HPDE6-E6E7 (cell line): ENCODE results near the gene TNFSF8.

ENCODE experiments used
- DNase-seq: peaks from one replicate; pipeline ENCODE4 v3.0.0; 2011; ENCODE audit warnings: missing footprints; ENCODE audit errors: extremely low spot score

Gene TNFSF8

DNA sequence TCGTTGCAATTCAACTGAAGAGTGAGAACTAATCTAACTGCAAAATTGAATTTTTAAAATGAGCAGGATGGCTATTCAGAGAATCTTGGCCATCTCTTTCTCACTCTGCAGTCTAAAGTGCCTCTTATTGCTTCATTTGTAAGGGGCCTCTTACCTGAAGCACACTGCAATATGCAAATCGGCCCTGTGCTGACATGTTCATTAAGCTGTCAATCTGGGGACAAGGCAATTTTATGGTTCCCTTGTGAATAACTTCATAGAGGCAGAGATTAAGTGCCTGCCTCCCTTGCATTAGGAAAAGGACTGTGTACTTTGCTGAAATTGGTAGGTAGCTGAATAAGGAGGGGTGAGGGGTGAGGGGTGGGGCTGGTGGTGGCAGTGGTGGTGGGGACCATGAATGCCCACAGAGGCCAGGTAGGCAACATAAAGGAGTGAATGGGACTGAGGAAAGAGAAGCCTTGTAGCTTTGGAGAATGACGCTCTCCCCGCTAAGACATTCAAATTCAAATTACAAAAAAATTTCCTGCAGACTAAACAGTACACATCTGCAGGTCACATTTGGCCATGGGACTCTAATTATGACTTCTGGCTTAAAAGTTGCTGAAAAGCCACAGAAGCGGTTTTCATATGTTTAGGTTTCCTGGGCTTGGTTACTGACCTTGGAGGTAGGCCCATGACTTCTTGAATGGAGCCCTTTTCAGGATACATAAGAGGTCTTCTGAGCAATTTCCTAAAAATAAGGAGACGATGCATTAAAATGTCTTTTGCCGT, 25.0 kb downstream of the TNFSF8 start:
- DNase-seq: no peak

DNA sequence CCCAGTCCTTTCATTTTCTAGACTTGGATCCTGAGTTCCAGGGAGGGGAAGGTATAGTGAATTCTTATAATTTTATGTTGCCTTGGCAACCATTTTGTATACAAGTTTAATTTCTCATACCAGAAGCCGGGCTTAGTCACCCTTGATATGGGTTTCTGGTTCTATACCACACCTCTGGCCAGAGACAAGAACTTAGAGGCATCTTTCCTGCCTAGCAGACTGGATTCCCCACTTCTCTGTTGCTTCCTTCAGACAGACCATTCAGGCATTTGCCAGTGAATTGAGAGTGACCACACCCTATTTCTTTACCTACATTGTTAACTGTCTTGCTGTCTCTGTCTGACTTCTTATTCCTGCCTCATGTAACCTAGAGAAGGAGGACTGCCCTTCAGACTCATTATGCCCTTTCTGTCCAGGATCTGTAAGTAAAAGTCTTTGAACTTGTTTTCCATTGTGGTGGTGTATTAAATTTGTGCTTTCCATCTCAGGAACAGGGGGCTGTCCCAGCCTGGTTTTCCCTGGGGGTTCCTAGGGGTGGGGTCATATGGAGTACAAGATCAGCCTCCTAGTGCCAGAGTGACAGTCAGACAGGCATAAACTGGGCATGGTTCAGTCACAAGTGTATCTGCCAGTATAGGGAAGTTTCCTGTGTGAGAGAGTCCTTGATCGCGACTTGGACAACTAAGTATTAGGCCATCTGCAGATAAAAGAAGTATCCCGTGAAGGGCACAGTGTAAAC, 27.4 kb downstream of the TNFSF8 start:
- peak; percentile 16 for DNase-seq

DNA sequence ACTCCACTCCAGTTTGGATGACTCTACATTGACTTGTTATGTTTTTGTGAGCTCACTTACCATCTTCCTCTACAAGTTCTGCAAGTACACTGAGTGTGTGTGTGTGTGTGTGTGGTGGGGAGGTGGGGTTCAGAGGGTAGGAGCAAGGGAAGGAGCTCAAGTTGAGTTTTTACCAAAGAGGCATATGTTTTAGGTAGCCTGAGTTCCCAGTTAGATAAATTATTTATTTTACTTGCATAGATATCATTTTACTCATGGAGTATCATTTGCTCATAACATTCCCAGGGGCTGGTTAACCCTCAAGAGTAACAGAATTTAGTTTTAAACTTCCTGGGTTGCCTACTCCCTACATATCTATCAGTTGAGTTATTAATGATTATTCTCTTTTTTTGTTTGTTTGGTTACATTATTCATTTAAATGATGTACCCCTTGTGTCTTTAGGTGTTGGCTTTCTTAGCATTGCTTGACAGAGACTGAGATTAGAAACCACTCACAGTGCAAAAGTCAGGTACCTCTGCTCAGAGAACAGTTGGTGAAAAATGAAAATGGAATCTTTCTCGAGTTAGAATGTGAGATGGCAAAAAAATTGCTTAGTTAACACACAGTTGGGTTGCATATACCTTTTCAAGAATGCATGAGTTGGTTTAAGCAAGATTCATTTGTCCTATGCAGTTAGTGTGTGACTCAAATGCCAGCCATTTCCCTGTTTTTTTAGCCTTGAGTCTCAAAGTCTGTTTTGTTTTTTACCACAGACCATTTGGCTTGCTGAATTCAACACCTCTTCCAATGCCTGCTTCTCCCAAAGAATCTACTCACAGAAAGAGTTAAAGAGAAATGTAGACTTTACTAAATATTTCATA, 29.2 kb downstream of the TNFSF8 start:
- no peak for DNase-seq

DNA sequence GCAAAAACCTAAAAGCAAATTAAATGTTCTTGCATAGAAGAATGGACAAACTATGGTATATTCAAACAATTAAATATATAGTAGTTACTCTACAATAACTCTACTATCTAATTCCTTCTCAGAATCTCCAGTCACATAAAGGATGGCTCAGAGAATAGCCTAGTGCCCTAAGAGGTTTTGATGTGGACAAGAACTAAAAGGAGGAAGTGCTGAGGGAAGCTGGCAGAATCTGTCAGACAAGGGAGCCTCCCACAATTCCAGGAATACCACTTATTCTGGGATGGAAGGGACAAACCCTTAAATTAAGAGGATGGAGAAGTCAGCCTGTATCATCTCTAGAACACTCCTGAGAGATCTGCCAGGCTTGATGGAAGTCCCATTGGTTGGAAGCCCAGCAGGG, 30.4 kb downstream of the TNFSF8 start:
- DNase-seq: no peak

DNA sequence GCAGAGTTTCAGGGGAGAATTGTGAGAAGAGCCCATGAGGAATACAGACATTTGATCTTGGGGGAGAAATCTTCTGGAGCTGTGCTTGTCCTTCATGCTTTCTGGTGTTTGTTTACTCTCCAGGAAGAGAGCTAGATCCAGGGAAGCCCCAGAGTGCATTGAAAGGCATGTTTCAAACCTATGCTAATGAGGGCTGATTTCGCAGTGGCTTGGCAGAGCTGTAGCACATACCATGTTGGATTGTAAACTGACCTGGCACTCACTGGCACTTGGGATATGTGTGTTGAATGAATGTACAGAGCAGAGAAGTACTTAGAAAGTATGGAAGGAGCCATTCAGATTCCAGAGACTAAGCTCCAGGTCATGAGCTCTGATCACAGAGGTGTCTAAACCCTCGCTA, 30.9 kb downstream of the TNFSF8 start:
- no peak for DNase-seq

DNA sequence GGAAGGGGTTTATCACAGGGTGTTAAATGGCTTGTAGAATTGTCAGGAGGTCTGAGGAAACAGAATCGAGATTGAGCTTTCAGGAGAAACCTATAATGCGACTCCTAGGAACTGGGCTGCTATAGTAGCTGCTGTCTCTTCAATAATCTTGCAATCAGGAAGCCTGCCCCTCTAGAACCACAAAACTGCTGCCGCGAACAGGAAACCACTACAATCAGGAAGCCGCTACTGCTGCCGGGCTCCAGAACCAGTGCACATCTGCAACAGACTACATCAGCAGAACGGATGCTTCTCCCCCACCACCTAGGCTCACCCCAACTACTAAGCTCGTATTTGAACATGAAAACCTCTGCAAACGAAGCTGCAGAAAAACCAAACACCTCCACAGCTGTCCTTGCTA, 31.6 kb downstream of the TNFSF8 start:
- no peak for DNase-seq

DNA sequence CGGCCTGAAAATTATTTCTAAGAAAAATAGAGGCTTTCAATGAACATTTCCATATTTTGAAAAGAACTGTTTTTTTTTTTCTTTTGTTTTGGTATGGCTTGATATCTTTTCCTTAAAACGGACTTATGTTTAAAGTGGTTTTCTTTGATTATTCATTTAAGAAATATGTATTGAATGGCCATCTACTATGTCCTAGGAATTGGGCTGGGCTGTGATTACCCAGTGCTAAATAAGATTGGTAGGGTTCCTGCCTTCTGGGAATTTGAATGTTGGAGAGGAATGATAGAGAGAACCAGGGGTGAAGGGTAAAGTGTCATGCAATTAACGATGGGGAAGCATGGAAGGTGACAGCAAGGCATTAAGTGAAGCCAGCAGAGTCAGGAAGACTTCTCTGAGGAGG, 33.2 kb downstream of the TNFSF8 start:
- no peak for DNase-seq

DNA sequence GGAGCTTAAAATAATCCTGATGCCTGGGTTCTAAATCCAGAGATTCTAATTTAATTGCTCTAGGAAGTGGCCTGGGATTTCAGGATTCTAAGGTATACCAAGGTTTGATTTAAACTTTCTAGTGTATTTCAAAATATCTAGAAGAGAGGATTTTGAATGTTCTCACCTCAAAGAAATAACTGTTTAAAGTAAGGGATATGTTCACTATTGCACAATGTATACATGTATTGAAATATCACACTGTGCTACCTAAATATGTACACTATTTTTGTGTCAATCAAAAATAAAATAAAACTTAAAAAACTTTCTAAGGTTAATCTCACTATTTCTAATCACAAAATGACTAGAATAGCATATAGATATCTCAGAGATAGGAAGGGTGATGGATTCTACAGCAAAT, 34.0 kb downstream of the TNFSF8 start:
- DNase-seq: no peak

DNA sequence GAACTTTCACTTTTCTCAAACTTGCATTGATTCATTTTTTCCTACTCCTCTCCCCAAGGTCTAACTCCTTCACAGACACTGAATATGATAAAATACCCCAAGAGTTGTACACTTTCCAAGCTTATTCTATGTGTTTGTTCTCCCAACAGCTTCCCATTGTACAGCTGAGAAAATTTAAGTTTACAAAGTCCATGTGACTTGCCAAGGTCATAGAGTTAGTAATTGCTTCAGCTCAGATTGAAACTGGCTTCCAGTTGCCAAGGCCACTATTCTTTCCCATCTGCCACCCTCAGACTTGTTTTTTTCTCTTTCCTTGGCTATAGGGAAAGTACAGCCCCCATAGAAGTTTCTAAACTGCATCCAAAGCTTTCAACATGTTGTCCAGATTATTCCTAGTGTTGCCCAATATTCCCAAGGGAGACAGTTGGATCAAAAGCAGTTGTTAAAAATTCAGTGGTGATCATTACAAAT, 34.8 kb downstream of the TNFSF8 start:
- DNase-seq: no peak

DNA sequence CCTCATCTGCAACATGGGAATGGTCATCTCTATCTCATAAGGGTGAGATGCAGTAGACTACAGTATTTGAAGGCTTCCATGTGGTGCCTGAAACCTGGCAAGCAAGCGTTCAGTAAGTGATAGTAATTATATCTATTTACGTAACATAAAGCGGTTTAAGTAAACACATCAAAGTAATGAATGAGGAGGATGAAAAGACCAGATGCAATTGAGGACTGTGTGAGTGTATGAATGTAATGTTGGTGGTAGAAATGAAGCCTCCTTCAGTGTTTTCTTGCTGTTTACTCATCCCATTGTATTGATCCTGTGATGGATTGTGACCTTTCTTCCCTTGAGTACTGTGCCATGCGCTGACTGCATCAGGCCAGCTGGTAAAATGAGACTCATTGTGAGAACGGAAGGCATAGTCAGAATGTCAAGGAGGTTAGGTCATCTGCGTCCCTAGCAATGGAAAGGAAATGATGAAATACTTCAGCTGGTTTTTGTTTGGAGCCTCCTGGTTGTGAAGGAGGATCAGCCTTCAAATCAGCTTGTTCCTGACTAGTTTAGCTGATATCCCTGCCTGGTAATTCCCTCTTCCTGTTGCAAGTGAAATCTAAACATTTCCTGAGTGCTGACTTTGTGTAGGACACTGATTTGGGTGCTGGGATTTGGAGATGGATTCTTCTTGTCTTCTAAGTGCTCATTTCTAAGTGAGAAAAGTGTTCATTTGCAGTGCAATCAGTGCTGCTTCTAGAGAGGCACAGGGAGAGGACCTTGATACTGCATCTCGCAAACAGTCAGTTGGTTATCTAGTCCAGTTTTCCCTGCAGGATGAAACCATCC, 35.6 kb downstream of the TNFSF8 start:
- DNase-seq: peak; percentile 39

DNA sequence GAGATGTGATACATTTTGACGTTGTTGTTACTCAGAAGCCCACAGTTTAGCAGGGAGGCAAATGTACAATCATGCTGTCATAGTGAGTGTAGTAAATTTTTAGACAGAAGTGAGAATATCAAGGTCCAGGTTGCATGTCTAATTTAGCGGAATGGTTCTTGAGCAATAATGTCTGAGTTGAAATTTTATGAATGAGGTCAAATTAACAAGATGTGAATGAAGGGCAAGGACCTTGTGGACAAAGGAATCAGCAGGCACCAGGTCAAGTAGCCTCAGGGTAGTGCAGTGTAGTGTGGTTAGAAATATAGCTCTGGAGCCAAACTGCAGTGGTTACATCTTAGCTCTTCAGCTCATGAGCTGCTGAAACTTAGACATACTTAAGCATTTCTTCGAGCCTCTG, 36.2 kb downstream of the TNFSF8 start:
- DNase-seq: no peak

DNA sequence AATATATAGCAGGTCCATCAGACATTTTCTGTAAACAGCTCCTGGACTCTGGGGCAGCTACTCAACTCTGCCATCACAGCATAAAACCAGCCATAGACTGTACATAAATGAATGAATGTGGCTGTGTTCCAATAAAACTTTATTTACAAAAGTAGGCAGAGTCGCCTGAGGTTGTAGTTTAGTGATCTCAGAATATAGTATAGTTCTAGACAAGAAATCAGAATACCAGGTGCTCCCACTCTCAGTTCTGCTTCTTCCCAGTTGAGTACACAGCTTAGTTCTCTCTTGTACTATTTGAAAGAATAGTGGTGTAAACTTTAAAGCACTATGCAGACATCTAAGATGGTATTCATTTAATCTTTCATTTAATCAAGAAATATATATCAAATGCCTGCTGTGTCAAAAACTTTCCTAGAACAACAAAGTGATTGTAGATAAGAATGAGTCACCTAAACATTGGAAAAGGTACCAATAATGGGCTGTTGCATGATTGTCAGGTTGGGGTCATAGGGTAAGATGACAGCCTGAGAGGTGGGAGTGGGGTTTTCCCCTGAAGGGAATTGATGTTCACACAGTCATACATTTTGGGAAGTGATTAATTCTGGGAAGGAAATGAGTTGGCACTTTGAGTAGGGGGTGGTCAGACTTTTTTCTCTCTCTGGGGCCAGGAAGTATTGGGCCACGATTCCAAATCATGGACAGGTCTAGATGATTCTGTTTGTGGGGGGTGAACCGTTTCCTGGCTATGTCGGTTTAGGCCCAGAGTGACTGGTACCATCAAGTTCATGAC, 37.0 kb downstream of the TNFSF8 start:
- DNase-seq: no peak

DNA sequence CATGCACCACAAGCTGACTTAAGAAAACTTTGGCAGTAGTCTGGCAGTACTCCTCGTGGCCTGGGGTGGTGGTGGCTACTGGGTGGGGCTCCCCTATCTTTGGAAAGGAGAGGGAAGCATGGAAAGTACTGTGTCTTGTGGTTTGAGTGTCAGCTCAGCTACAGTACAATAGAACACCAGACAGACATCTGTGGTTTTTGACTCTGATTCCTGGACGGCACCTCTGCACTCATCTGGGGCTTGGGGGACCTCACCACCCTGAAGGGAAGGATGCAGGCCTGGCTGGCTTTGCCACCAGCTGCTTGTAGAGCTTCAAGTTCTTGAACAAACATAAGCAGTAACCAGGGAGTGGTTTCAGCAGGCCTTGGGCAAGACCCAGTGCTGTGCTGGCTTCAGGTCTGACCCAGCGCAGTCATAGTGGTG, 40.6 kb downstream of the TNFSF8 start:
- no peak for DNase-seq

DNA sequence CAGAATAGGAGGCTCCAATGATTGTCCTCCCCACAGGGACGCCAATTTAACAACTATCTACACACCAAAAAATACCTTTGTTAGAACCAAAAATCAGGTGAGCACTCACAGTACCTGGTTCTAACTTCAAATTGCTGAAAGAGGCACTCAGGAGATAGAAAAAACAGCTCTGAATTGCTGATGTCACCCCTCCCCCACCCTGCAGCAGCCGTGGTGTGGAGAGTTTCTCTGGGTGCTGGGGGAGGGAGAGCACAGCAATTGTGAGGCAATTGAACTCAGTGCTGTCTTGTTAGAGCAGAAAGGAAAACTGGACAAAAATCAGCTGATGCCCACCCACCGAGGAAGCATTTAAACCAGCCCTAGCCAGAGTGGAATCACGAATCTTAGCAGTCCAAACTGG, 41.8 kb downstream of the TNFSF8 start:
- no peak for DNase-seq

DNA sequence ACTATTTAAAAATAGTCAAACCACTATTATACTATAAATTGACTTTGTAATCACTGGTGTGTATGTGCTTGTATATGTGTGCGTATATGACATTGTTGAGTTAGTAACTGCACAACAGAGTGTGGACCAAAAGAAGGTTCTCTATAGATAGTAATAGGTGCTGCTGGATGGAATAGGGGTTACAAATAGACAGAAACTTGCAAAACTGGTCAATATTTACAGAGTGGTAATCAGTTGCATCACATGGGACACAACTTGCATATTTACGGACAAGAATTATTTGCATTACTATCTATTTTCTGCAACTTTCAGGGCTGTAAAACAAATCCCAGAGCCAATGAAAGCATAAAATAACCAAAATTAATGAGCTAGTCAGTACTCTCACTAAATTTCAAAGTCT, 42.4 kb downstream of the TNFSF8 start:
- no peak for DNase-seq

DNA sequence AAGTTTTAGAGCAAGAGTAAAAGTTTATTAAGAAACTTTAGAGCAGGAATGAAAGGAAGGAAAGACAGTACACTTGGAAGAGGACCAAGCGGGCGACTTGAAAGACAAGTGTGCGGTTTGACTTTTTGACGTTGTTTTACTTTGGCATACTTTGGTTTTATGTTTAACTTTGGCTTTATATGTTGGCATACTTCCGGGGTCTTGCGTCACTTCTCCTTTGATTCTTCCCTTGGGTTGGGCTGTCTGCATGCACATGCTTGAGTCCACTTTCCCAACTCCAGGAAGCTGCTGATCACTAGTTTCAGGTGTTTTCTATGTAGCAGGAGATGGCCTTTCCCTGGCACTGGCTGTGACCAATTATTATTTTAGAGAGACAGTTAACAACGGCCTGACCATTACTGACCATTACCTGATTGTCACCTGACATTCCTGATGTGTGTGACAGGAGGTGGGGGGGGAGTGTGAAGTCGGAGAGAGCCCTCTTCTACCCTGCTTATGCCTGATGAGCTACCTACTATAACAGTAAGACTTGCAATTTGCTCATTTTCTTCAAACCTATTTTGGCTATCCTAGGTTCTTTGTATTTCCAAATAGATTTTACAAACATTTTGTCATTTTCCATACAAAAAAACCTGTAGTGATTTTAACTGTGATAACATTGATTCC, 45.5 kb downstream of the TNFSF8 start:
- DNase-seq: no peak

DNA sequence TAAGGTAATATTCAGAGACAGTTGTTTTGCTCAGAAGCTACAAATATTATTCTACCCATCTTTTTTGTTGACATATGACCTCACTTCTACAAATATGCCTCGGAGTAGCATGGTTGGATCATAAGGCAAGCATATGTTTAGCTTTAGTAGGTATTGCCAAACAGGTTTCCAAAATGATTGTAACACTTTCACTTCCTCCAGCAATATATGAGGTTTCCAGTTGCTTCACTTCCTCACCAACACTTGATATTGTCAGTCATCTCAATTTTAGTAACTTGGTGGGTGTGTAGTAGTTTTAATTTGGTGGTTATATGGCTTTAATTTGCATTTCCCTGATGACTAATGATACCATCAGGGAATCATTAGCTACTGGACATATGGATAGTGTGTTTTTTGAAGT, 46.7 kb downstream of the TNFSF8 start:
- no peak for DNase-seq

DNA sequence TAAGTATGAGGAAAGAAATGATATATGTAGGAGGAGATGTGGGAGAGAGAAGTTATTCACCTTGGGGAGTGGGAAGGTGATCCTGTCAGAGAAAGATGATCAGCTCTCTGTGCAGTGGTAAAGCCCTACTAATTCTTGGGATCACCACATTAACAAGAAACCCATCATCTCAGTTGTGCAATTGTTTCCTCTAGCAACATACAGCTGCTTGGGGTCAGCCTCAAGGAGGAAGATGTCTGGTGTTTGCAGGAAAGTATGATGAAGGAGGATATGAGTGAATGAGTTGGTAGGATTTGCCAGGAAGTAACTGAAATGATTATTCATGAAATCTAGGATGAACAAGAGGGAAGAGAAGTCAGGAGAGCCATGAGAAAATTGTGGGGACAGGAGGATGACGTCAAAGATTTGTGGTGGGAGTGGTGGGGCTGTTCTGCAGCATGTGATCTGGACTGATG, 50.1 kb downstream of the TNFSF8 start:
- no peak for DNase-seq

DNA sequence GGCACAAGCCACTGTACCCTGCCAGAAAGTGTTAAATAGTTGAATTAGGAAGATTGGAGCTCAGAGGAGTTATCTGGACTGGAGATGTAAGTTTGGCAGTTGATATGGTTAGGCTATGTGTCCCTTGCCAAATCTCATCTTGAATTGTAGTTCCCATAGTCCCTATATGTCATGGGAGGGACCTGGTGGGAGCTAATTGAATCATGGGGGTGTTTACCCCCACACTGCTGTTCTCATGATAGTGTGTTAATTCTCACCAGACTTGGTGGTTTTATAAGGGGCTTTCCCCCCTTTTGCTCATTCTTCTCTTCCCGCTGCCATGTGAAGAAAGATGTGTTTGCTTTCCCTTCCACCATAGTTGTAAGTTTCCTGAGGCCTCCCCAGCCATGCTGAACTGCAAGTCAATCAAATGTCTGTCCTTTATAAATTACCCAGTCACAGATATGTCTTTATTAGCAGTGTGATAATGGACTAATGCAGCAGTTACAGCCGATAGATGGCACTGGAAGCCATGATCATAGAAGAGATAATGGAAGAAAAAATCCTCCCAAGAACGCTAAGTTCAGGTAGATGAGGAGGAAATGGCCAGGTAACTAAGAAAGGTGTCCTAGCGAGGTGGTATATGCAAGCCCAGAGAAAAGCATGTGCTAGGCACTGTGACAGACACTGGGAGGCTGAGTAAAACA, 51.4 kb downstream of the TNFSF8 start:
- no peak for DNase-seq
